ENCODE data around the gene ARL13A.

The ARL13A gene

DNA sequence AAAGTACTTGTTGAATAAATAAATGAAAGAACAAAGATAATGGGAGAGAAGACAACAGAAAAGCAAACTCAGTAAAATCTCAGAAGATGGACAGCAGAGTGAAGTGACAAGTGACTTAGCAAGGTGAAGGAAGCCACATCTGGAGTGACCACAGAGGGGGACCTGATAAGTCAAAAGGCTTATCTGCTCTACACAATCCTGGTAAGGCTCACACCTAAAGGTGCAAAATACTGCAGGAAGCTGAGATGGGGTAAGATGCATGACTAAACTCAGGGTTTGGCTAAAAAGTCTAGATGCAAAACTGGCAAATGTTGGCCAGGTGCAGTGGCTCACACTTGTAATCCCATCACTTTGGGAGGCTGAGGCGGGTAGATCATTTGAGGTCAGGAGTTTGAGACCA, 60.2 kb downstream of the ARL13A start:
- no peak for DNase-seq
- no peak overlapping the region for H3K4me3 ChIP-seq (ENCODE audit: low read depth, low read length)
- H3K9me3 ChIP-seq = no peaks in the 10 kb centered on the region
- H3K36me3 ChIP-seq = no peaks in the 10 kb centered on the region
- H3K27me3 ChIP-seq = no peaks in the 10 kb centered on the region
- TF ChIP-seq, protein P1, sequence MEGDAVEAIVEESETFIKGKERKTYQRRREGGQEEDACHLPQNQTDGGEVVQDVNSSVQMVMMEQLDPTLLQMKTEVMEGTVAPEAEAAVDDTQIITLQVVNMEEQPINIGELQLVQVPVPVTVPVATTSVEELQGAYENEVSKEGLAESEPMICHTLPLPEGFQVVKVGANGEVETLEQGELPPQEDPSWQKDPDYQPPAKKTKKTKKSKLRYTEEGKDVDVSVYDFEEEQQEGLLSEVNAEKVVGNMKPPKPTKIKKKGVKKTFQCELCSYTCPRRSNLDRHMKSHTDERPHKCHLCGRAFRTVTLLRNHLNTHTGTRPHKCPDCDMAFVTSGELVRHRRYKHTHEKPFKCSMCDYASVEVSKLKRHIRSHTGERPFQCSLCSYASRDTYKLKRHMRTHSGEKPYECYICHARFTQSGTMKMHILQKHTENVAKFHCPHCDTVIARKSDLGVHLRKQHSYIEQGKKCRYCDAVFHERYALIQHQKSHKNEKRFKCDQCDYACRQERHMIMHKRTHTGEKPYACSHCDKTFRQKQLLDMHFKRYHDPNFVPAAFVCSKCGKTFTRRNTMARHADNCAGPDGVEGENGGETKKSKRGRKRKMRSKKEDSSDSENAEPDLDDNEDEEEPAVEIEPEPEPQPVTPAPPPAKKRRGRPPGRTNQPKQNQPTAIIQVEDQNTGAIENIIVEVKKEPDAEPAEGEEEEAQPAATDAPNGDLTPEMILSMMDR (IDR thresholded peaks at IDR 0.05; ENCODE audit: low read depth, low read length) = no peak
- no peaks in the 10 kb centered on the region for H3K4me1 ChIP-seq

DNA sequence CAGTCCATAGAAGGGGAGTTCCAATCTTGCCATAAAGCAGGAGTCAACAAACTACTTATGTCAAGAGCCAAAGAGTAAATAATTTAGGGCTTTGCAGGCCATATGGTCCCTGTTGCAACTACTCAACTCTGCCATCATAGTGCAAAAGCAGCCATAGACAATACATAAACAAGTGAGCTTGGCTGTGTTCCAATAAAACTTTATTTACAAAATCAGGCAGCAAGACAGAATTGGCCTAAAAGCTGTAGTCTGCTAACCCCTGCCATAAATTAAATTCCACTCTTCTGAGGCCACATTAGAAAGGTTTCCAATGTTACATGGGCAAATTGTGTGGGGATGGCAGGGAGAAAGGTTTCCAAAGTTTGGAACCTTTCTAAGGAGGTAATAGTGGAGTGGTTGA, 67.7 kb downstream of the ARL13A start:
- no peak for DNase-seq
- Histone ChIP-seq H3K27me3 (no peaks in the 10 kb centered on the region), H3K4me3 (ENCODE audit: low read depth, low read length) (no peak overlapping the region), H3K4me1 (no peaks in the 10 kb centered on the region), H3K9me3 (no peaks in the 10 kb centered on the region), H3K36me3 (no peaks in the 10 kb centered on the region)
- TF ChIP-seq, protein P1 (IDR thresholded peaks at IDR 0.05; ENCODE audit: low read depth, low read length) = no peak

- no peak for DNase-seq
- Histone ChIP-seq H3K4me1 (no peaks in the 10 kb centered on the region), H3K4me3 (ENCODE audit: low read depth, low read length) (no peak overlapping the region), H3K9me3 (no peaks in the 10 kb centered on the region), H3K36me3 (no peaks in the 10 kb centered on the region), H3K27me3 (no peaks in the 10 kb centered on the region)
- TF ChIP-seq, protein P1 (IDR thresholded peaks at IDR 0.05; ENCODE audit: low read depth, low read length) = no peak
Measured at GRCh38 chrX:101040197-101040596, 70.7 kb downstream of the ARL13A start.

Measured in BE2C (cell line).